Suppressor macrophage treated with lipopolysaccharide for 4 hours (primary cell): ENCODE data around the gene CDH15.
"Not testable (repeated sequence)": the region's sequence is repeated elsewhere in the genome, so short reads cannot be mapped to it uniquely, and the experiment has no call there.

Source experiments
- DNase-seq: peaks from one replicate; pipeline ENCODE4 v3.0.0-alpha.2; 2020

CDH15 gene

DNA sequence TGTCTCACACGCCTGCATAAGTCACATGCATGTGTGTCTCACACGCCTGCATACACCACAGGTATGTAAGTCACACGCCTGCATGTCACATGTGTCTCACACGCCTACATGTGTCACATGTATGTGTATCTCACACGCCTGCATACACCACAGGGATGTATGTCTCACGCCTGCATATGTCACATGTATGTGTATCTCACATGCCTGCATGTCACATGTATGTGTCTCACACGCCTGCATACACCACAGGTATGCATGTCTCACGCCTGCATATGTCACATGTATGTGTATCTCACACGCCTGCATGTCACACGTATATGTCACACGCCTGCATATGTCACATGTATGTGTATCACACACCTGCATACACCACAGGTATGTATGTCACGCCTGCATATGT is 13.8 kb upstream of the CDH15 start:
- DNase-seq: no peak

DNA sequence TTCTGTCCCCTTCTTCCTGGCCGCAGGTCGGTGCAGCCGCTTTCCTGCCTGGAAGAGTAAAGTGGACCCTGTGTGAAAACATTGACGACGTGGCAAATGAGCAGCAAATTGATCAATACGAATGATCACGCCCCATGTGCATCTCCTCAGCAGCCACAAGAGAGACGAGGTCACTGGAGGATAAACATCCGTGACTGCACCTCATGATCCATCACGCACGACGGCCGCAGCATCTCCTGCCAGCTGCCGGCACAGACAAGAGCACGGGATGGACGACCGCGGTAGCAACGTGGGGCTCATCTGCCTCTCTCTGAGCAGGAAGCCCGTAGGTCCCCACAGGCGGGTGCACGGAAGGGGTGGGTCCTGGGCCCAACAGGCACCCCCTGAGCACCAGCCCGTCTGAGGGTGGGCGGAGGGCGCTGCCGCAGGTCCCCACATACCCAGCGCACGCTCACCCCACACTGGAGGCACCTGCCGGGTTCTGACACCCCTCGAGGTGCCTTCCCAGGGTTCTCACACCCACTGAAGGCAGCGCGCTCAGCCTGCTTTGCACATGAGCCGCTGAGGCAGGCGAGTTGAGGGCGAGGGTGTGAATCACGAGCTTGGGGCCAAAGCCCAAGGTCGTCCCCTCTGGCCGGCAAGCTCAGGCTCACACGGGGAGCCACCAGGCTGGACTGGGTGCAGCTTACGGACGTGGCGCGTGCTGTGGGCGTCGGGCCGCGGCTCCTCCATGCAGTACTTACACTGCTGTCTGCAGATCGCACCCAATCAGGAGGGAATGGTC is 12.3 kb upstream of the CDH15 start:
- no peak for DNase-seq

DNA sequence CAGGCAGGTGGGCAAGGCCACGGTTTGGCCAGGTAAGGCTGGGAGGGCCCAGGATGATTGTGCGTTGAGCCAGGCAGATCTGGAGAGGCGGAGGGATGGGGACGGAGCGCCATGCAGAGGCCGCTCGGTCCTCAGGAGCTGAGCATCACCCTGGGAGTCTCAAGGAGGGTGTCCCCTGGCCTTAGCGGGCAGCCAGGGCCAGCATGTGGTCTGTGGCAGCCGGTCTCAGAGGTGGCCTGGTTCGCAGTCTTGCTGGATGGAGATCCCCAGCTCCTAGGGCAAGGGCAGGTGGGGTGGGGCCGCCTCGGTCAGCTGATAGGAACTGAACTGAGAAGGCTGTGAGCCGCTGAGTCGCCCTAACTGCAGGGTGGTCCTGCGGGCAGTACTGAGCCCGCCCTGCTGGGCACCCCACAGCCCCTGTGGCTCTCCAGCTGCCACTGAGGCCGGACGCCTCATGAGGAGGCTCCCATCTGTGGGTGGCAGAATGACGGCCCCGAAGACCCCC is 11.6 kb upstream of the CDH15 start:
- DNase-seq: no peak

DNA sequence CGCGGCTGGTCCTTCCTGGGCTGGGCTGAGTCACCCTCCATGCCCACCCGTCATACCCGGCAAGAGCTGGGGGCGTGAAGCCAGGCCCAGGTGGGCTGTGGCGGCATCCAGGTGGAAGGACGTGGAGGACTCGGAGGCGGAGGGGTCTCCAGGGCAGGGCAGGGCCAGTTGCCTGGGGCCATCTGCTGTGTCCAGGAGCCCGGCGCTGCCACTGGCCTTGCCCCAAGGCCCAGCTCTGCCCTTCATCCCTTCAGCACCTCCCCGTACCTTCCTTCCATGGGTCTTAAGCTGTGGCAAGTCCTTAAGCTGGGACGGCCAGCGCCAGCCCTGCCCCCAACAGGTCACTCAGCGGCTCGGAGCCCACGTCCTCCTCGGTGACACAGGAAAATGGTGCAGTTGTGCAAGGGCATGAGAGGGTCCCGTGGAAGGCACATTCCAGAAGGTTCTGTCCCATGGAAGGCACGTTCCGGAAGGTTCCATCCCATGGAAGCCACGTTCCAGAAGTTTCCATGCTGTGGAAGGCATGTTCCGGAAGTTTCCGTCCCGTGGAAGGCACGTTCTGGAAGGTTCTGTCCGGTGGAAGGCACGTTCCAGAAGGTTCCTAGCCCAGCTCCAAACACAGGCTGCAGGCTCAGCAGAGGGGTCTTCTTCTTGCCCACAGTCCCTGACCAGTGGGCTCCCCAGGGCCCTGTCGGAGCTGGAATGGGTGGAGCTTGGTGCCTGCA is 10.4 kb upstream of the CDH15 start:
- no peak for DNase-seq

DNA sequence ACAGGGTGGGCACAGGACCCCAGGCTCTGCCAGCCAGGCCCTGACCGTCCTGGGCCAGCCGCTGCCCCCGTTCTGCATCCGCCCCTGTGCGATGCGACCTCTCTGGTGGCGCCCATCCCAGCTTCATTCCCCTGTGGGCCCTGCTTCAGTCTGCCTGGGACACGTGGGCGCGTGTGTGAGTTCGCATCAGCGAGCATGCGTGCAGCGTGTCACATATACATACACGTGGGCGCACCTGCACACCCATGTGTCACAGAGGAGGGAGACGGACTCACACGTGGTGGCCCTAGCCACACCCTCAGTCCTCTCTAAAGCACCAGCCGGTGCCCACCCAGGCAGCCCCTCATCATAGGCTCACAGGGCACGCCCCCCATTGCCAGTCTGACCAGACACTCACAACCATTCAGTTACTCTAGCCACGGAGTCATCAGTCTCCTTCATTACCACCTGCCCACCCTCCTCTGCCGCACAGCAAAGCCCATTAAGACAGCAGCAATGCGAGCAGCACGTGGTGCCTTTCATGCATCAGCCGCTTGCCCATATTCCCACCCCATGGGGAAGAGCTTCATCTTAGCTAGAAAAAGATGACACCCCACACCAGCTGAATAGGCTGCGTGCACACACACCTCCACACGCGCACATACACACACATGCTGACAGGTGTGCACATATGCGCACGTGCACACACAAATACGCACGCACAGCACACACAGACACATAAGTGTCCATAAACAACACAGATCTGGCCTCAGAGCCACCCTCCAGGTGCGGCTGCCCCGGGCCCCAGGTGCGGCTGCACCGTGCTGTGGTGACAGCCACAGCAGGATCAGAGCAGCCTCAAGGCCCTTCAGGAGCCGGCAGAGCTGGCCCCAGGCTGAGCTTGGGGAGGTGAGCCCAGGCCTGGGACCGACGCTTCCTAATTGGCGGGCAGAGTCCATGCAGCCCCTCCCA is 9.5 kb upstream of the CDH15 start:
- DNase-seq: no peak

GRCh38 chr16:89163297-89163696 is 8.3 kb upstream of the CDH15 start:
- no peak for DNase-seq

DNA sequence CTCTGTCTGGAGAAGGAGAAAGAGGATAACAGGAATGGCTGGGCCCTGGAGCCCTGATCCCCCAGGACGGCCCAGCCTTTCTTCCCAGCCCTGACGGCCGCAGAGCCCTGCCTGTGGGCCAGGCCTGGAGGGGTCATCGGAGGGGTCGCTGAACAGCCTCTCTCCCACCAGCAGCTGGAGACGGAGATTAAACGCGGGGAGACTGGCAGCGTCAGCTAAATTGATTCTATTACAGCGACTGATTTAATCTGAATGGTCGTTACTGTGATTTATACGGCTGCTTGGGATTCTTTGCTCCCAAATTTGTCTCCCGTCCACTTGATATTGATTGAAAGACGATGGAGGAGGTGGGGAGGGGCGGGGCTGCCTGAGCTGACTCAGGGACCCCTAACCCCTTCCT is 7.1 kb upstream of the CDH15 start:
- DNase-seq: no peak

DNA sequence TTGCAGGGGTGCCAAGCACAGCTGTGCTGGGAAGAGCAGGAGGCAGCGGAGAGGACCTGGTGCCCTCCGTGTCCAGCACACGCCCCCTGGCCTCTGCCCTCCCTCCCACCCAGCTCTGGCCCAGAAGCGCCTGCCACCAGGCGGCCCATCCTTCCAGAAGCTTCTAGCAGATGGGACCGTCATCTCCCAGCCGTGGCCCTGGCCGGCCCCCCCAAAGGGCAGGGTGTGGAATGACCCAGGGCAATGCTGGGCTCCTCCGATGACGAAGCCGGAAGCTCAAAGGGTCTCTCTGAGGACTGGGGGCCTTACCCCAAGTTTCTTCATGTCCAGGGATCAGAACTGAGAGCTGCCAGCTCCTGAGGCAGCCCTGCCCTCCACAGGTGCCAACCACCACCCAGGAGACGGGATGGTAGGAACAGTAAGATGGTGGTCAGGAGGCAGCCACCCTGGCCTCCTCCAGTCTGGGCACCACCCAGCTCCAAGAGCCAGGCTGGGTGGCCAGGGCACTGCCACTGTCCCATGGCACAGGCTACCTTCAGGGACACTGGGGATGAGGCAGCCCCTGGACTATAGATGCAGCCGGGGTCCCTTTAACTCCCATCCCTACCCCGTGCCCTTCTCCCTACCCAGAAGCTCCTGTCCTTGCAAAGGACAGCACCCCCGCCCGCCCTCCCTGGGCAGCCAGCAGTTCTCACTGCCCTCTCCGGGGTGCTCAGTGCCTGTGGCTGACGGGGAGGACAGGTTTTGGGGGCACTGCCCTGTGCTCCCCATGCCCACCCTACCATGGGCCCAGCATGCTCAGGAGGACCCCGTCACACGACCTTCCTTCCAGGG is 6.5 kb upstream of the CDH15 start:
- DNase-seq: no peak

- not testable (repeated sequence) for DNase-seq
These were observed 5.9 kb upstream of the CDH15 start for GRCh38 chr16:89165681-89165979.

- no peak for DNase-seq
These were observed 4.7 kb upstream of the CDH15 start for GRCh38 chr16:89166696-89167424.

- DNase-seq: peak; percentile 92
These were observed 4.1 kb upstream of the CDH15 start for GRCh38 chr16:89167425-89167941.

DNA sequence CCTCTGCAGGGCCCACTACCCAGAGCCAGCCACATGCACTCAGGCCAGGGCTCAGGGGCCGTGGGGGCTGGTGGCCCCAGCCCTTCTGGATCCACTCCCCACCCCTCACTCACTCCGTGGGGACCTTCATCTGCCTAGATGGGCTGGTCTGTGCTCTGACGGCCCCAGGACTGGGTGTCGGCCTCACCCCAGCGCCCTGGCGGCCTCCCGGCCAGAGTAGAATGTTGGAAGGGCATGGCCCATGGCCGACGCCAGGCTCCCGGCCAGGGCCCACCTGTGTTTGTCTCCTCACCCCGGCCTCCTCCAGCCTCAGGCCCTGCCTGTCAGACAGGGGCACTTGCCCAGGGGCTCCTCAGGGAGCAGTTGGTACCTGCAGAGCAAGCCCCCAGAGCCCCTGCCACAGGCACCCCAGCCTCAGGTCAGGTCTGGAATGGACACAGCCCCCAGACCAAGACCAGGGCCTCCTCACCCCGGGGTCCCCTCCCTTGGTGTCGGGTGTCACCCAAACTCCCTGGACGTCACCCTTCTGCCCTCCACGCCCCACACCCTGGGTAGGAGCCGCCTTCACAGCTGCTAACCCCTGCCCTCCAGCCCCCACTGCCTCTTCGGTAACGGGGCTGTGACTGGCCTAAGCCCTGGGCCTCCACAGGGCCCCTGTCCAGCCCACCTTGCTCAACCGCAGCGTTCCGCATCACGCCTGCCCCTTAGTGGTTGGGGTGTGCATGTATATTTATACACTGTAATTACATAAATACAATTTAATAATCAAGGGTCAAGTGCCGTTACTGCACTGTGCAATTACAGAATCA is 3.0 kb upstream of the CDH15 start:
- no peak for DNase-seq

DNA sequence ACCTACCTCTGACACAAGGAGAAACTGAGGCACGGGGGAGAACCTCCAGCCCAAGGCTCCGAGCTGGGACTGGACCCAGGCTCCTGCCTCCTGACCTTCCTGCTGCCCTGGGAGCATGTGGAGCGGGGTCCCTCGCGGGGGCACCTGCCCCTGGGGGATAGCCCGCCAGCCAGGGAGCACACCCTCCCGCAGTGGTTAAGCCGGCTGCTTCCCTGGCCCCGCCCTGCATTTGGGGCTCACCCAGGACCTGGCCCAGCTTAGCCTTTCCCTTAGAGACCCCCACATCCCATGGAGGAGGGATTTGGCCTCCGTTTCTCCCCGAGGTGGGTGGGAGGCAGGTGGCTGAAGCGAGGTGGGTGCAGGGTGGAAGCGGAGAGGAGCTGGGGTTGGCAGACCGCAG is 1.8 kb upstream of the CDH15 start:
- no peak for DNase-seq

DNA sequence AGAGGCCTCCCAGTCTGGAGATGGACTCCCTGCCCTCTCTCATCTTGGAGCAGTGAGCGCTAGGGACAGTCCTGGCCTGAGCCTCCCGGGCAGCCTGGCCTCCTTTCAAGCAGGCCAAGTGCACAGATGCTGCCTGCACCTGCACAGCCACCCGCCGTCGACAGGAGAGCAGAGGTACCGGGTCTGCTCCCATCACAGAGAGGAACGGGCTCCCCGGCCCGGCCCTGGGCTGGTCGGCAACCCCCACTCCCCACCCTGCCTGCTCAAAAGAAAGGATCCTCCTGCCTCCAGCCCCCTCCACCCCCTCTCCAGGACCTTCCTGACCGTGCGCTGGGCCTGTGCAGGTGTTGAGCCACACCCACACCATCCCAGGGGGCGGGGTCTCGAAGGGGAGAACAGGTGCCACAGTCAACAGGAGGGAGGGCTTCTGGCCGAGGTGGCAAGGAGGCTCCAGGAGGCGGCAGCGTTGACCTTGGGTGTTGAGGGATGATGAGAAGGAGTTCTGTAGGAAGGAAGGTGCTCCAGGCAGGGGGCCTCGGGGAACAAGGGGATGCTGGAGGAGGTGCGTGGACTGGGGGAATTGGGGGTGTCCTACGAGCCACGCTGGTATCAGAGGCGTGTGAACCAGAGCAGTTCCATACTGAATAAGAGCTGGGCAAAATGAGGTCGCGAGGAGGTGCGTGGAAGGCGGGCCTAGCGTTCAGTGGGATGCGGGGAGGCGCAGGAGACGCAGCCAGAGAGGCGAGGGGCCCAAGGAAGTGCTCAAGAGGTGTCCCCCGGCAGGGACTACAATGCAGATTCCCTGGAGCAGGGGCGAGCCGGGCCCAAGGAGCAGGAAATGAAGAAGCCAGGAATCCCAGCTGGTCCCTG is 967 bp upstream of the CDH15 start:
- DNase-seq: no peak

DNA sequence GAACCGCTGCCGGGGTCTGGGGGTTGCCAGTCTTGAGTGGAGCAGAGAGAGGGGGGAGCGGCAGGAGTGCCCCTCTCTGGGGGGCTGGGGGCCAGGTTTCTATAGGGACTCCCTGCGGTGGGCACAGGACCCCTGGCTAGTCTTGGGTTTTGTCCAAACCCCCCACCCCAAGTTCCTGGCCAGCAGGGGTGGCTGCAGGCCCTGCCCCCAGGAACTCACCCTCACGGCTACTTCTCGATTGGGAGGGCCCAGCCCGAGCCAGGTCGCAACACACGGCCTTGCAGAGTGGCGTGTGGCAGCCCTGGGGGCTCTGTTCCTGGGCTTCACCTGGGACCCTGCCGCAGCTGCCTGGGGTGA is 601 bp downstream of the CDH15 start:
- DNase-seq: no peak

DNA sequence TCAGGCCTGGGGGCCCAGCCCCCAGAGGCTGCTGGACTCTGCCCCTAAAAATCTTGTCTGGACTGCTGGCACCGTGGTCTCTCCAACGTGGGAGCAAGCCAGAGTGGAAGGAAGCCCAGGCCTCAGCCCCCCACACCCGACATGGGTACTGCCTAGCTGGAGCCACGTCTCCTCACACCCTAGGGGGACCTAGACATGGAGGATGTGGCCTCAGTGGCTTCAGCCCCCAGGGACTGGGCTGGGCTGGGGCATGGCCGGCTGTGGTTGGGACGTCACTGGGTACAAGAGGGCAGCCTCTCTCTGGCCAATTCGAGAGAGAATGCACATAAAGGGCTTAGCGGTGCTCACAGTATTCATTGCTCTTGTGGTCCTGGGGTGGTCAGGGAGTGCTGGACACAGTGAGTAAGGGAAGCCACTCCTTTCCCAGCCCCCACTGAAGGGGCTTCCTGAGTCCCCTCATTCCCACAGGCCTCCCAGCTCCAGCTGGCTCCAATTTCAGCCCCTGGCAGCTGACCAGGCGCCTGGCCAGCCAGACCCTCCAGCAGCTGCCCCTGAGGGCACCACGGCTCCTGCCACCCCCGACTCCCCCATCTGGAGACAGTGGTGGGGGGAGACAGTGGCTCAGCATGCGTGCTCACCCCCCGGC is 1.1 kb downstream of the CDH15 start:
- DNase-seq: no peak

DNA sequence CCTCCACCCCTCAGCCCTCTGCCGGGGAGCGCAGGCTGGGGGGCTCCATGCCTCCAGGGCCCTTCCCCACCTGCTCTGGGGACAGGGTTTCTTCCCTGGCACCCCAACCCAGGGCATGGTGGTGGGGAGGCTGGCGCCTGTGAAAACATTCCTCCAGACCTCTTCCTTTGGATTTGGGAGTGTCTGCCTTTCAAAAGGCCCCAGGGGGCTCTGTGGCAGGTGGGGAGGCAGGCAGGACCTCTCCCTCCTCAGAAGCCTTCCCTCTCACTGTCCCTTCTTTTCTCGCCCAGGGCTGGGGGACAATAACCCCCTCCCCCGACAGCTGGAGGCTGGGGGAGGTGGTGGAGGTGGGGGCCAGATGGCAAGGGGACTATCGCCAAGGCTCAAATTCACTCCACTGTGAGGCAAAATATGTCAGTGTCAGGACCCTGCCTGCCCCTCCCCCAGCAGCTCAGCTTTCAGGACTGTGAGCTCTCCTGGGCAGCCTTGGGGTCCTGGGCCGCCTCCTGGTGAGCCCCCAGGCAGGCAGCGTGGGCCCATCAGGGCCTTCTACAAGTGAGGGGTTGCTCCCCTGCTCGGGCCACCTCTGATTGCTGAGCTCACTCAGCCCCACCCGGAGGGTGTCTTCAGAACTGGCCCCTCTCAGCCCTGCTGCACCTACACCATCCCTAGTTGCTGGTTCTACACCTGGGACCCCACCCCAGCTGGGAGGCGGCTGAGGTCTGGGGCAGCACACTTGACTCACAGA is 1.8 kb downstream of the CDH15 start:
- DNase-seq: no peak

- no peak for DNase-seq
These were observed 2.7 kb downstream of the CDH15 start for GRCh38 chr16:89174055-89174827.
